ENCODE results near the gene RYK. TPM values are rescaled to one million over a fixed set of nuclear protein-coding genes. Genes with fewer than 3 reads are reported as not detected.
"Not testable (repeated sequence)": the region's sequence is repeated elsewhere in the genome, so short reads cannot be mapped to it uniquely, and the experiment has no call there.

RYK gene
- total RNA-seq, 2 experiments from 2014 or later, result 7.8 to 9.7 TPM

DNA sequence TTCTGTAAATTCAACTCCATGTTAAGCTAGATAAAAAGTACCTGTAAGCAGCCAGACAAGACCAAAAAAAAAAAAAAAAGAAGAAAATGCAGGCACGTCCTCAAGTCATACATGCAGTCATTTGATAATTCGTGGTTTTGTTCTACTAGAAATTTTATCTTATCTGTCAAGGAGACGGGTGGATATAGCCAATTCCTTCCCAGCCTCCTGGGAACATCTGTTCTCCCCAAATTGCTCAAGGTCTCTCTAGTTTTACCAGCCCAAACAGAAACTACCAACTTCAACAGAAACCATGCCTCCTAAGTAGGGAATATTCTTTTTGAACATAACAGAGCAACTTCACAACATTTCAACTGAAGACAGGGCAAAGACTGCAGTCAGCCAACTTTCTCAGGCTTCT is 19.5 kb downstream of the RYK start:
- no peaks in the 10 kb centered on the region for H3K9me3 Mint-ChIP-seq
- POLR2A ChIA-PET, result no interaction called here
- no peak overlapping the region for H3K27ac Mint-ChIP-seq
- H3K36me3 Mint-ChIP-seq (ENCODE audit: low read depth), result no peaks in the 10 kb centered on the region
- no peaks in the 10 kb centered on the region for H3K27me3 Mint-ChIP-seq
- peaks cover 16% of the 10 kb centered on the region for H3K4me1 Mint-ChIP-seq
- DNase-seq, result no peak
- CTCF ChIA-PET, result interaction anchor here (0.6 to 1.4 kb wide), 2 partner anchors 20 to 24 kb away, joined by 3 to 4 read pairs; no protein-coding TSS in a partner anchor
- no peak overlapping the region for H3K4me3 Mint-ChIP-seq

DNA sequence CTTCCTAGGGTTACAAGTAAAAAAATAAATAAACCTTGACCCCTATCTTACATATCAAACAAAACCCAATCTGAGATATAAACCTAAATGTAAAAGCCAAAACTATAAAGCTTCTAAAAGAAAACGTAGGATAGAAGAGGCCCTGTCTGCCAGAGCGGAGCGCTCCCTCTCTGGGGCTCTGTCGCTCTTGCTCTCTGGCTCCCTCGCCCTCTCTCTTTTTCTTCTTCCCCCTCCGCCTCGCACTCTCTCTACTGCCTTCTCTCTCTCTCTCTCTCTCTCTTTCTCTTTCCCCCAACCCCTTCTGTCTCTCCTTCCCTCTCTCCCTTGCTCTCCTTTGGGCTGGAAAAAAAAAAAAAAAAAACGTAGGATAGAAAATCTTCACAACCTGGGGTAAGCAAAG is 21.6 kb downstream of the RYK start:
- ChIA-PET POLR2A (no interaction called here), CTCF (no interaction called here)
- Mint-ChIP-seq H3K4me3 (no peak overlapping the region), H3K36me3 (ENCODE audit: low read depth) (no peaks in the 10 kb centered on the region), H3K4me1 (peaks cover 8% of the 10 kb centered on the region), H3K9me3 (no peaks in the 10 kb centered on the region), H3K27me3 (no peaks in the 10 kb centered on the region), H3K27ac (no peak overlapping the region)
- DNase-seq, result no peak

DNA sequence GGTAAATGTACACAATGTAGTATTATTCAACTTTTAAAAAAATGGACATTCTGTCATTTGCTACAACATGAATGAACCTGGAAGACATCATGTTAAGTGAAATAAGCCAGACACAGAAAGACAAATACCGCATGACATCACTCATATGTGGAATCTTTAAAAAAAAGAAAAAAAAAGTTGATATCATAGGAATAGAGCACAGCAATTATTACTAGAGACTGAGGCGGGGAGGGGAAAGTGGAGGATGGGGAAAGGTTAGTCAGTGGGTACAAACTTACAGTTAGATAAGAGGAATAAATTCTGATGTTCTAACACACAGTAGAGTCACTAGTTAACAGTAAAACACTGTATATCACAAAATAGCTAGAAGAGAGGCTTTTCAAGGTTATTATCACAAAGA is 22.2 kb downstream of the RYK start:
- Mint-ChIP-seq H3K36me3 (ENCODE audit: low read depth) (no peaks in the 10 kb centered on the region), H3K4me1 (peaks cover 8% of the 10 kb centered on the region), H3K4me3 (no peak overlapping the region), H3K9me3 (no peaks in the 10 kb centered on the region), H3K27ac (no peak overlapping the region), H3K27me3 (no peaks in the 10 kb centered on the region)
- CTCF ChIA-PET, result no interaction called here
- POLR2A ChIA-PET, result no interaction called here
- no peak for DNase-seq

DNA sequence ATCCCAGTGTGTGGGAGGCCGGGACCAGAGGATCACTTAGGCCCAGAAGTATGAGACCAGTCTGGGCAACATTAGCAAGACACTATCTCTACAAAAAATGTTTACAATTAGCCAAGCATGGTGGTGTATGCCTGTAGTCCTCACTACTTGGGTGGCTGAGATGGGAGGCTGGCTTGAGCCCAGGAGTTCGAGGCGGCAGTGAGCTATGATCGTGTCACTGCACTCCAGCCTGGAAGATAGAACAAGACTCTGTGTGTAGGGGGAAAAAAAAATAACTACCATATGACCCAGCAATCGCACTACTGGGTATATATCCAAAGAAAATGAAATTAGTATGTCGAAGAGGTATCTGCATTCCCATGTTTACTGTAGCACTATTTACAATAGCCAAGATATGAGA is 22.6 kb downstream of the RYK start:
- no peak overlapping the region for H3K27ac Mint-ChIP-seq
- POLR2A ChIA-PET, result no interaction called here
- peaks cover 8% of the 10 kb centered on the region for H3K4me1 Mint-ChIP-seq
- H3K36me3 Mint-ChIP-seq (ENCODE audit: low read depth), result no peaks in the 10 kb centered on the region
- no peaks in the 10 kb centered on the region for H3K27me3 Mint-ChIP-seq
- DNase-seq, result no peak
- no peaks in the 10 kb centered on the region for H3K9me3 Mint-ChIP-seq
- H3K4me3 Mint-ChIP-seq, result no peak overlapping the region
- CTCF ChIA-PET, result no interaction called here

DNA sequence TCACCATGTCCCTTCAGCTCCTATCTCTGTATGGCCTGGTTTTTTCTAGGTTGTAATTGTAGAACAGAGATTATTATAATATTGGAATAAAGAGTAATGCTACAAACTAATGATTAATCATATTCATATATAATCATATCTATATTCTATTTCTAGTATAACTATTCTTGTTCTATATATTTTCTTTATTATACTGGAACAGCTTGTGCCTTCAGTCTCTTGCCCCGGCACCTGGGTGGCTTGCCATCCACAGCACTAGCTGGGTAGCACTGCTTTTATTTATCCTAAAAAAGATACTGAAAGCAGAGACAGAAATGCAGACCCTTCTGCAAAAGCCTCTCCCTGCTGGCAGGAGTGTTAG is 25.9 kb downstream of the RYK start:
- CTCF ChIA-PET, result interaction anchor here (1.1 to 1.7 kb wide), 3 partner anchors 12 to 26 kb away, joined by 3 to 5 read pairs (median 3); partner anchors contain the start of gene RYK
- DNase-seq; H3K27ac Mint-ChIP-seq; H3K9me3 Mint-ChIP-seq; H3K4me3 Mint-ChIP-seq; POLR2A ChIA-PET; H3K4me1 Mint-ChIP-seq; H3K27me3 Mint-ChIP-seq; H3K36me3 Mint-ChIP-seq (ENCODE audit: low read depth): not testable (repeated sequence)

DNA sequence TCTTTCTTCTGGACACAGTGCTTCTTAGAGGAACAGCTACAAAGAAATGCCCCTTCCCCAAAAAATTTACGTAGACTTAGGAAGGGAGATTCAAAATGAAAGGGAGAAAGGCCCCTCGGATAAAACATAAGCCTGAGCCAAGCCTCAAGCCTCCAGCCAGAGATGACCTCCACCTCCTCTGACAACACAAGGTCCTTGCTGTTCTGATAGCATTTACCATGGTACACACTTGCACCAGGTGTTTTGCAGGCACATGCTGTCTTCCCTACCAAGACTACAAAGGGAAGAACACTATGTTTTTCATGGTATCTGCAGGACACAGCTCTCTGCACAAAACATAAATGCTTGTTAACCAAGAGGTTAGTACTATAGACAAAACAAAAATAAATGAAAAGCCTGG is 27.8 kb downstream of the RYK start:
- no peaks in the 10 kb centered on the region for H3K4me1 Mint-ChIP-seq
- H3K4me3 Mint-ChIP-seq, result no peak overlapping the region
- no peaks in the 10 kb centered on the region for H3K27me3 Mint-ChIP-seq
- no peak overlapping the region for H3K27ac Mint-ChIP-seq
- no peaks in the 10 kb centered on the region for H3K36me3 Mint-ChIP-seq (ENCODE audit: low read depth)
- DNase-seq, result no peak
- no peaks in the 10 kb centered on the region for H3K9me3 Mint-ChIP-seq
- POLR2A ChIA-PET, result interaction anchor here (0.7 kb wide), 1 partner anchor 24 kb away, joined by 3 read pairs; no protein-coding TSS in a partner anchor
- CTCF ChIA-PET, result interaction anchor here (0.7 kb wide), 1 partner anchor 10 kb away, joined by 3 read pairs; no protein-coding TSS in a partner anchor

DNA sequence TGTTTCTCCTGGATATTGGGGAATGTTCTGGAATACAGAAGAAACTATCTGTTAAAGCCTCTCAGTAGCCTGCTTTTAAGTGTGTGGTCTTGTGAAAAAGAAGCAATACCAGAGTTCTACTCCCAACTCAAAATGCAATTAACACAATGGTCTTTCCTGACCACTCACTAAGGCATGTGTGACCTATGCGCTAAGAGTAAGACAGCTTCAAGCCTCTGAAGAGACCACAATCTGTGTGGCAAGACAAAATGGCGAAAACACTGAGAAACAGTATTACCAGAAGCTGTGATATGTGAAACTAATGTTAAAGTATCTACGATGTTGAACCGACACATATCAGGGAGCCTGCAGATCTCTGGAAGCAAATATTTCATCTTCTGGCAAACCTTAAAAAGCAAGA is 33.8 kb downstream of the RYK start:
- Mint-ChIP-seq H3K27me3 (no peaks in the 10 kb centered on the region), H3K4me3 (no peak overlapping the region), H3K27ac (no peak overlapping the region), H3K4me1 (peaks cover 12% of the 10 kb centered on the region), H3K36me3 (ENCODE audit: low read depth) (no peaks in the 10 kb centered on the region), H3K9me3 (no peaks in the 10 kb centered on the region)
- POLR2A ChIA-PET, result no interaction called here
- DNase-seq, result no peak
- CTCF ChIA-PET, result interaction anchor here (0.5 kb wide), 1 partner anchor 254 kb away, joined by 4 read pairs; no protein-coding TSS in a partner anchor

DNA sequence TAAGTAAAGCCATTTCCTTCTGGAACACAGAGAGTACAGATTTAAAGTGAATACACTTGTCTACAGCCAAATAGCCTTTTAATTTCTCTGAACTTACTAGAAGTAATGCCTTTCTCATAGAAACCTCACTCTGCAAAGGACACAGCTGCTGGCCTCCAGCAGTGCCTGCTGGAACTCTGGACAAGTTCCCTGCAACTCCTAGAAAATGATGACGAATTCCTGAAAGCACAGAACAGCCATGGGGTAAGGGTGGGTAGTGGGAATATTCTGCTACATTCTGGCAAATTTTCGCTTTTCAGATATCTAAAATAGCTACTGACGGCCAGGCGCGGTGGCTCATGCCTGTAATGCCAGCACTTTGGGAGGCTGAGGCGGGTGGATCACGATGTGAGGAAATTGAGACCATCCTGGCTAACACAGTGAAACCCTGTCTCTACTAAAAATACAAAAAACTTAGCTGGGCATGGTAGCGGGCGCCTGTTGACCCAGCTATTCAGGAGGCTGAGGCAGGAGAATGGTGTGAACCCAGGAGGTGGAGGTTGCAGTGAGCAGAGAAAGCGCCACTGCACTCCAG is 34.4 kb downstream of the RYK start:
- H3K9me3 Mint-ChIP-seq, result no peaks in the 10 kb centered on the region
- H3K27ac Mint-ChIP-seq, result no peak overlapping the region
- POLR2A ChIA-PET, result no interaction called here

DNA sequence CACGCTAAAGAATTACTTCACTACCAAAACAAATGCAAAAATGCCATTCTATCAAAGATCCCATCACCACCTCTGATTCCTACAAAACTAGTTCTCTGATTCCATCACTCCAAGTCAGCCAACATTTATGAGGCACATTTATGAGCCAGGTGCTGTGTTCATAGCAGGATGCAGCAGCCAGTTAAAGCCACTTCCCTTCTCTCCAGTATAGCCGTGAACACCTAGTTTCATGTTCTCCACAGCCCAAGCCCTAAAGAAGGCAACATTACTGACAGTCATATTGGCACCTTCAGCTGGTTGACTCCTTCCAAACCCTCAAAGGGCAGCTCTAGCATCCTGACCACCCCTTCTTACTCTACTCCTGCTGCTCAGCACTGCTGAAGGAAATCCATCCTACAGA is 36.4 kb downstream of the RYK start:
- DNase-seq, result peak; percentile 10
- ChIA-PET POLR2A (interaction anchor here (0.5 kb wide), 1 partner anchor 80 kb away, joined by 3 read pairs; no protein-coding TSS in a partner anchor), CTCF (interaction anchor here (0.6 to 1.0 kb wide), 2 partner anchors 89 to 274 kb away, joined by 3 read pairs; no protein-coding TSS in a partner anchor)
- H3K36me3 Mint-ChIP-seq (ENCODE audit: low read depth), result peaks cover 2% of the 10 kb centered on the region
- peaks cover 12% of the 10 kb centered on the region for H3K4me1 Mint-ChIP-seq
- H3K9me3 Mint-ChIP-seq, result no peaks in the 10 kb centered on the region
- H3K27me3 Mint-ChIP-seq, result no peaks in the 10 kb centered on the region
- H3K27ac Mint-ChIP-seq, result no peak overlapping the region
- no peak overlapping the region for H3K4me3 Mint-ChIP-seq

More for the DNA sequence above, 34.4 kb downstream of the RYK start:
- DNase-seq, result no peak
- Mint-ChIP-seq H3K27me3 (no peaks in the 10 kb centered on the region), H3K4me3 (no peak overlapping the region), H3K4me1 (peaks cover 12% of the 10 kb centered on the region), H3K36me3 (ENCODE audit: low read depth) (no peaks in the 10 kb centered on the region)
- CTCF ChIA-PET, result no interaction called here

DNA sequence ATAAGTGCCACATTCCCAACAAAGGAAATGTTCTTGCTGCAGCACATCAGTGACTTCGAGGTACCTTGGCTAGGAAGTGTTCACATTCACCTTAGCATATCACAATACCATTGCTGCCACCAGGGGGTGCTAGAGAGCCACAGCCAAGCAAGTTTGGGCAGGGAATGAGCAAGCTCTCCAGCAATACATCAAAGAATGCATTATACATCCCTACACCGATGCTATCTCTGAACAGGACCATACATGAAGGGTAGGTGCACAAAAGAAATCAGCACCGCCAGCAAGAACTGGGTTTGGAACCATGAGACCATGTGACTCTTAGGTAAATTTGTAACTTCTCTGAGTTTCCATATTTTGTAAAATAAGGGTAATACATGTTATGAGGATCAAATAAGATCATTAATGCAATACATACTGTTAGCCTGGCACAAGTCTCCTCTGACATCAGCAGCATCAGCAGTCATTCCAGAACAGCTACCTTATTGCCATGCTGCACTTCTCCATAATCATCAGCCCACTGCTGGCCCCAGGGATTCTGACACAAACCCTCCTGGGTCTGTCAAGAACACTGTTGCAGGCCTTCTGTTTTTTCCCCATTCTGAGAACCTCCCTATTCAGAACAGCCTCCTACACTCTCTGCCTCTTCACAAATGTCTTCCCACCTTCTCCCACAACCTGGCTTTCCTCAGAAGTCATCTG is 37.5 kb downstream of the RYK start:
- Mint-ChIP-seq H3K27me3 (no peaks in the 10 kb centered on the region), H3K27ac (no peak overlapping the region), H3K4me1 (peaks cover 12% of the 10 kb centered on the region), H3K9me3 (no peaks in the 10 kb centered on the region), H3K4me3 (no peak overlapping the region), H3K36me3 (ENCODE audit: low read depth) (peaks cover 2% of the 10 kb centered on the region)
- CTCF ChIA-PET, result interaction anchor here (0.6 to 2.1 kb wide), 11 partner anchors 9 to 267 kb away, joined by 3 to 7 read pairs (median 4); no protein-coding TSS in a partner anchor
- POLR2A ChIA-PET, result no interaction called here
- peak; percentile 87 for DNase-seq

DNA sequence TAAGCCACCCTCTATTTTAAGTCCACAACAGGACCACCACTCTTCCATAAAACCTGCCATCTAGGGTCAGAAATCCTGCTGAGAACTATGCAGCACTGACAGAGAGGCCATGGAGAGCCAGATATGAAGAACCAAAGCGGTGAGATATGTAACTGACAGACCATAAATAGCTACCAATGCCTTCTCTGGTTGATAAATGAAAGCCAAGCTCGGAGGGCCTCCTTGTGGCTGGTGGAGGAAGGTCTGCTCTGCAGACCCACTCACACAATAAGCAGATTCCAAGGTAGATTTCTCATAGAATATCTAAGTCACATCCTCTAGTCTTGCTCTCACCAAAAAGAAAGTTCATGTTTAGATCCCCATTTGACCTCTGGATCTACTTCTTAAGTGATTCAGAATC is 38.9 kb downstream of the RYK start:
- ChIA-PET POLR2A (interaction anchor here (0.6 kb wide), 1 partner anchor 10 kb away, joined by 3 read pairs; no protein-coding TSS in a partner anchor), CTCF (interaction anchor here (0.6 to 2.1 kb wide), 6 partner anchors 12 to 303 kb away, joined by 3 to 7 read pairs (median 4); no protein-coding TSS in a partner anchor)
- Mint-ChIP-seq H3K9me3 (no peaks in the 10 kb centered on the region), H3K27ac (no peak overlapping the region), H3K4me3 (no peak overlapping the region), H3K4me1 (peaks cover 12% of the 10 kb centered on the region), H3K27me3 (no peaks in the 10 kb centered on the region), H3K36me3 (ENCODE audit: low read depth) (peaks cover 2% of the 10 kb centered on the region)
- DNase-seq, result peak; percentile 25

DNA sequence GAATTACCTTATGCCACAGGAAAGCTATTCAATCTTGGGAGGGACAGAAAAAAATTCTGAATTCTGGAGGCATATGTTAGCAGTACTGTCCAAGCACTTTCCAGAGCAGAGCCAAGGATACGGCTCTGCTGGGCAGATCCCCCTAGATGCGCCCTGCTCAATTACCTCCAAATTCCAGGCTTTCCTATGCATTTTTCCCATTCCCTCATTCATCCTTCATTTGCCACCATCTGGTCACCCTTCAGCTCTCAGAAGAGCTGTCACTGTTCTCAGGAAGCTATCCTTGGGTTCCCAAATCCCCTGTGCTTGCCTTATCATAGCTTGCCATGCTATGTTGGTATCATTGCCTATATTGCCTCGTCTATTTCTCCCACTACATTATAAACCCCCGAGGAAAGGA is 45.2 kb downstream of the RYK start:
- CTCF ChIA-PET, result interaction anchor here (0.7 to 1.3 kb wide), 2 partner anchors 13 to 35 kb away, joined by 3 read pairs; no protein-coding TSS in a partner anchor
- no peak overlapping the region for H3K4me3 Mint-ChIP-seq
- DNase-seq, result no peak

More for the DNA sequence above, 45.2 kb downstream of the RYK start:
- POLR2A ChIA-PET, result no interaction called here
- no peaks in the 10 kb centered on the region for H3K4me1 Mint-ChIP-seq
- no peak overlapping the region for H3K27ac Mint-ChIP-seq
- H3K36me3 Mint-ChIP-seq (ENCODE audit: low read depth), result peaks cover 3% of the 10 kb centered on the region
- no peaks in the 10 kb centered on the region for H3K27me3 Mint-ChIP-seq
- H3K9me3 Mint-ChIP-seq, result no peaks in the 10 kb centered on the region

Data from activated CD4-positive, alpha-beta T cell treated with anti-CD3 and anti-CD28 coated beads, Interleukin-2, amount 10 ng/mL, durations not matched to agents 7 days and 5 days (primary cell).